Hepatocyte (in vitro differentiated cells): ENCODE results near the gene TRPC4AP.

Experiments
- EZH2 ChIP-seq: fragments of 200-600 bp; sonication (generic); IDR thresholded peaks from 2 replicates; pipeline ENCODE4 v1.6.1; 2016; ENCODE audit warnings: antibody characterized with exemption, mild to moderate bottlenecking, borderline replicate concordance
- EZH2phosphoT487 ChIP-seq: fragments of 200-600 bp; sonication (generic); IDR thresholded peaks from one replicate; pipeline ENCODE4 v1.6.1; 2018; ENCODE audit warnings: antibody characterized with exemption, mild to moderate bottlenecking, low read depth, moderate library complexity; ENCODE audit not compliant: unreplicated experiment, severe bottlenecking
- TF ChIP-seq, protein P1 (sequence below): fragments of 200-600 bp; sonication (generic); IDR thresholded peaks from 2 replicates; pipeline ENCODE4 v1.5.1; 2016; ENCODE audit warnings: antibody characterized with exemption, mild to moderate bottlenecking; ENCODE audit not compliant: poor library complexity

DNA sequence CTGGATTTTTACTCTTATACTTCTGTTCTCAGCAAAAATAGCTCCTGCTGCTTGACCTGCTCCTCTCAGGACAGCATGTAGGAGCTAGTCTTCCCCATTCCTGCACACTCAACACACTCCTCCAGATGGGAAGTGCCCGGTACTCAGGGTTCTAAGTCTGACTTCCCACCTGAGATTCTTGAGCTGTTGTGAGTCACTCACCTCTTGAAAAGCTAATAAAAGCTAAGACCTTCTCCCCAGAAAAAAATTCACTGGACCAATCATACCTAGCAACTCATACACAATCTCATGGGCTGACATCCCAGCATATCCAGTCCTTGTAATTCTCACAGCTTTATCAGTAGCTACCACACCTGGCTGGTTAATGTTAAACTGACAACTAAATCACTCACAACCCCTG lies 53.5 kb downstream of the TRPC4AP start:
- TF ChIP-seq EZH2phosphoT487 (no peak), EZH2 (no peak)
- TF ChIP-seq, protein P1, sequence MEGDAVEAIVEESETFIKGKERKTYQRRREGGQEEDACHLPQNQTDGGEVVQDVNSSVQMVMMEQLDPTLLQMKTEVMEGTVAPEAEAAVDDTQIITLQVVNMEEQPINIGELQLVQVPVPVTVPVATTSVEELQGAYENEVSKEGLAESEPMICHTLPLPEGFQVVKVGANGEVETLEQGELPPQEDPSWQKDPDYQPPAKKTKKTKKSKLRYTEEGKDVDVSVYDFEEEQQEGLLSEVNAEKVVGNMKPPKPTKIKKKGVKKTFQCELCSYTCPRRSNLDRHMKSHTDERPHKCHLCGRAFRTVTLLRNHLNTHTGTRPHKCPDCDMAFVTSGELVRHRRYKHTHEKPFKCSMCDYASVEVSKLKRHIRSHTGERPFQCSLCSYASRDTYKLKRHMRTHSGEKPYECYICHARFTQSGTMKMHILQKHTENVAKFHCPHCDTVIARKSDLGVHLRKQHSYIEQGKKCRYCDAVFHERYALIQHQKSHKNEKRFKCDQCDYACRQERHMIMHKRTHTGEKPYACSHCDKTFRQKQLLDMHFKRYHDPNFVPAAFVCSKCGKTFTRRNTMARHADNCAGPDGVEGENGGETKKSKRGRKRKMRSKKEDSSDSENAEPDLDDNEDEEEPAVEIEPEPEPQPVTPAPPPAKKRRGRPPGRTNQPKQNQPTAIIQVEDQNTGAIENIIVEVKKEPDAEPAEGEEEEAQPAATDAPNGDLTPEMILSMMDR: no peak
